ENCODE data around the gene CYTH1. TPM values are rescaled to one million over a fixed set of nuclear protein-coding genes. Genes with fewer than 3 reads are reported as not detected.

The CYTH1 gene
- total and polyA plus RNA-seq, 2 donors (not counting 1 experiment from before 2014, with no cell fraction given): 255 to 353 TPM

DNA sequence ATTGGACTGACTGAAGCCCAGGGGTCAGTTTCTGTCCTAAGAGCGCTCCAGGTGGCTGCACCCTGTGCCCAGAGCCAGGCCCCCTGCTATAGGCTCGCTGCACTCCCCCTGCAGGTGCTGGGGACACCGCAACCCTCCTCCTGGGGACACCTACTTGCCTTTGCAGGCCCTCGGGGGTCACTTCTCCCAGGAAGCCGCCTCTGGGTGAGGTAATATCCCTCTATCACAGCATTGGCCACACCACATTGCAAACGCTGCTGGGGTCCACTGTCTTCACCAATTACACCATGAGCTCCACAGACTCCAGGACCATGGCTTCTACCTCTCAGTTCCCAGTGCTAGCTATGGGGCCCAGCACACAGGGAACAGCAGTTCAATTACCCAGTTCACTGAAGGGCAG lies 43.6 kb upstream of the CYTH1 start:
- intact Hi-C loops (cut with micrococcal nuclease): loop anchor here (5.0 kb wide), 1 partner anchor 38 kb away; no protein-coding TSS in a partner anchor
- H3K4me2 ChIP-seq (replicated peaks; ENCODE audit: low read depth, low read length, poor library complexity, severe bottlenecking): no peak overlapping the region
- WGBS (ENCODE audit: insufficient coverage): 99% methylated on average over 6 of the region's 6 CpGs

DNA sequence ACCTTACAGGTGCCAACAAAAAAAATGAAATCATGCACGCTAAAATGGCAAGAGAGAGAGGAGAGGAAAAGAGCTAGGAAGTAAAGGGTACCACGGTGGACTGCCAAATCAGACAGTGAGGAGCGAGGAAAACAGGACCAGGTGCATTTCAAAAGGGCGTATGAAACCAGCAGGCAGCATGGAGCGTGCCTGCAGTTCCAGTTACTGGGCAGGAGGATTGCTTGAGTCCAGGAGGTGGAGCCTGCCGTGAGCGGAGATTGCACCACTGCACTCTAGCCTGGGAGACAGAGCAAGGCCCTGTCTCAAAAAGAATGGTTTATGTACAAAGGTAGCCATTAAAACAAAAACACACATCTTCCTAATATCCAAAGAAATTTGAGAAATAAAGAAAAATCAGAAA lies 42.2 kb upstream of the CYTH1 start:
- H3K4me3 Mint-ChIP-seq: no peak overlapping the region
- POLR2A ChIA-PET: no interaction called here
- peaks cover 12% of the 10 kb centered on the region for H3K4me1 Mint-ChIP-seq

More for the DNA sequence above, 43.6 kb upstream of the CYTH1 start:
- no peaks in the 10 kb centered on the region for H3K9me3 Mint-ChIP-seq (ENCODE audit: insufficient read depth)
- Histone ChIP-seq H3K4me3 (ENCODE audit: control extremely low read depth in 1 of 5, extremely low read depth in 1 of 5, insufficient read depth in 1 of 5, low read depth in 2 of 5, low read length in 4 of 5) (no peak overlapping the region), H4K20me1 (ENCODE audit: control insufficient read depth, insufficient read depth, low read length, poor library complexity, severe bottlenecking) (peaks cover 45% of the 10 kb centered on the region), H3K4me1 (ENCODE audit: control insufficient read depth in 2 of 2, insufficient read depth in 2 of 2, low read length in 2 of 2) (no peaks in the 10 kb centered on the region), H3K27ac (ENCODE audit: low read length in 2 of 2) (no peak overlapping the region), H3K9ac (ENCODE audit: low read length) (no peak overlapping the region), H3K27me3 (replicated peaks in 1 of 4; ENCODE audit: control extremely low read depth in 1 of 4, control insufficient read depth in 3 of 4, insufficient read depth in 4 of 4, low read length in 3 of 4) (no peaks in the 10 kb centered on the region), H3K9me3 (ENCODE audit: control extremely low read depth in 1 of 3, control insufficient read depth in 2 of 3, insufficient read depth in 1 of 3, low read length in 2 of 3) (no peaks in the 10 kb centered on the region), H3K79me2 (ENCODE audit: control insufficient read depth, insufficient read depth, low read length) (peaks cover 48% of the 10 kb centered on the region), H2AFZ (ENCODE audit: insufficient read depth, low read depth, low read length, poor library complexity, severe bottlenecking) (no peak overlapping the region), H3K36me3 (replicated peaks in 1 of 2; ENCODE audit: control extremely low read depth in 1 of 2, control insufficient read depth in 1 of 2, extremely low read depth in 1 of 2, insufficient read depth in 2 of 2, low read length in 1 of 2) (peaks cover 2 to 87% of the 10 kb centered on the region in 2 experiments)
- ChIA-PET CTCF (interaction anchor here (0.6 kb wide), 1 partner anchor 75 kb away, joined by 4 read pairs; no protein-coding TSS in a partner anchor), POLR2A (no interaction called here)
- ATAC-seq (ENCODE audit: low read depth) (no peak), DNase-seq (no peak)
- H3K27me3 Mint-ChIP-seq: no peaks in the 10 kb centered on the region
- TF ChIP-seq EZH2 (IDR thresholded peaks at IDR 0.05; ENCODE audit: borderline replicate concordance, insufficient read depth, low read depth, low read length, poor library complexity, severe bottlenecking): no peak
- H3K27ac Mint-ChIP-seq: no peak overlapping the region
- H3K4me3 Mint-ChIP-seq: no peak overlapping the region
- peaks cover 7% of the 10 kb centered on the region for H3K4me1 Mint-ChIP-seq

More for the DNA sequence above, 42.2 kb upstream of the CYTH1 start:
- WGBS (ENCODE audit: insufficient coverage): 100% methylated on average over 4 of the region's 7 CpGs
- intact Hi-C loops (cut with micrococcal nuclease): no loop called here
- H3K79me2 ChIP-seq (ENCODE audit: control insufficient read depth, insufficient read depth, low read length): peaks cover 35% of the 10 kb centered on the region
- TF ChIP-seq, protein P1, sequence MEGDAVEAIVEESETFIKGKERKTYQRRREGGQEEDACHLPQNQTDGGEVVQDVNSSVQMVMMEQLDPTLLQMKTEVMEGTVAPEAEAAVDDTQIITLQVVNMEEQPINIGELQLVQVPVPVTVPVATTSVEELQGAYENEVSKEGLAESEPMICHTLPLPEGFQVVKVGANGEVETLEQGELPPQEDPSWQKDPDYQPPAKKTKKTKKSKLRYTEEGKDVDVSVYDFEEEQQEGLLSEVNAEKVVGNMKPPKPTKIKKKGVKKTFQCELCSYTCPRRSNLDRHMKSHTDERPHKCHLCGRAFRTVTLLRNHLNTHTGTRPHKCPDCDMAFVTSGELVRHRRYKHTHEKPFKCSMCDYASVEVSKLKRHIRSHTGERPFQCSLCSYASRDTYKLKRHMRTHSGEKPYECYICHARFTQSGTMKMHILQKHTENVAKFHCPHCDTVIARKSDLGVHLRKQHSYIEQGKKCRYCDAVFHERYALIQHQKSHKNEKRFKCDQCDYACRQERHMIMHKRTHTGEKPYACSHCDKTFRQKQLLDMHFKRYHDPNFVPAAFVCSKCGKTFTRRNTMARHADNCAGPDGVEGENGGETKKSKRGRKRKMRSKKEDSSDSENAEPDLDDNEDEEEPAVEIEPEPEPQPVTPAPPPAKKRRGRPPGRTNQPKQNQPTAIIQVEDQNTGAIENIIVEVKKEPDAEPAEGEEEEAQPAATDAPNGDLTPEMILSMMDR (IDR thresholded peaks at IDR 0.05): no peak
- Mint-ChIP-seq H3K9me3 (ENCODE audit: insufficient read depth) (no peaks in the 10 kb centered on the region), H3K27me3 (no peaks in the 10 kb centered on the region), H3K27ac (no peak overlapping the region)
- peaks cover 0 to 3% of the 10 kb centered on the region in 2 donors for H3K4me1 ChIP-seq (ENCODE audit: control insufficient read depth in 2 of 2, insufficient read depth in 2 of 2, low read length in 2 of 2)
- no peak overlapping the region for H3K9ac ChIP-seq (ENCODE audit: low read length)
- H3K36me3 ChIP-seq (replicated peaks in 1 of 2; ENCODE audit: control extremely low read depth in 1 of 2, control insufficient read depth in 1 of 2, extremely low read depth in 1 of 2, insufficient read depth in 2 of 2, low read length in 1 of 2): peaks cover 2 to 89% of the 10 kb centered on the region in 2 experiments
- no peak overlapping the region for H3K4me3 ChIP-seq (ENCODE audit: control extremely low read depth in 1 of 5, extremely low read depth in 1 of 5, insufficient read depth in 1 of 5, low read depth in 2 of 5, low read length in 4 of 5)
- no peak overlapping the region for H3K4me2 ChIP-seq (replicated peaks; ENCODE audit: low read depth, low read length, poor library complexity, severe bottlenecking)
- peaks cover 38% of the 10 kb centered on the region for H4K20me1 ChIP-seq (ENCODE audit: control insufficient read depth, insufficient read depth, low read length, poor library complexity, severe bottlenecking)
- no peak overlapping the region for H3K27ac ChIP-seq (ENCODE audit: low read length in 2 of 2)
- no peak for ATAC-seq (ENCODE audit: low read depth)
- no peak overlapping the region for H2AFZ ChIP-seq (ENCODE audit: insufficient read depth, low read depth, low read length, poor library complexity, severe bottlenecking)
- H3K9me3 ChIP-seq (ENCODE audit: control extremely low read depth in 1 of 3, control insufficient read depth in 2 of 3, insufficient read depth in 1 of 3, low read length in 2 of 3): no peaks in the 10 kb centered on the region
- H3K27me3 ChIP-seq (replicated peaks in 1 of 4; ENCODE audit: control extremely low read depth in 1 of 4, control insufficient read depth in 3 of 4, insufficient read depth in 4 of 4, low read length in 3 of 4): no peaks in the 10 kb centered on the region
- DNase-seq: no peak
- CTCF ChIA-PET: no interaction called here

Data from B cell (primary cell).